Panc1 (cell line): Measurements from ENCODE around the gene EIF4E1B.

Experiments used
- CTCF ChIP-seq: fragments of 450-650 bp; IDR thresholded peaks from 2 replicates; pipeline ENCODE4 v1.5.1; 2017; ENCODE audit warnings: mild to moderate bottlenecking
- REST ChIP-seq, 2 experiments: IDR thresholded peaks; 2 replicates each; pipeline ENCODE4 v1.6.1; 2011 to 2012; ENCODE audit warnings: low read depth in 2 of 2, control low read depth in 1 of 2, low read length in 1 of 2, mild to moderate bottlenecking in 1 of 2, moderate library complexity in 1 of 2; ENCODE audit not compliant: insufficient read depth in 1 of 2

GRCh38 chr5:176690911-176691310 lies 60.4 kb downstream of the EIF4E1B start:
- TF ChIP-seq CTCF (no peak), REST (IDR thresholded peaks at IDR 0.05; ENCODE audit: insufficient read depth in 1 of 2, low read depth in 2 of 2, low read length in 1 of 2) (no peak)
